ENCODE results near the gene CCDC9. TPM values are rescaled to one million over a fixed set of nuclear protein-coding genes. Genes with fewer than 3 reads are reported as not detected.
A peak's percentile ranks its signal among the peaks of the same experiment; 100 is the strongest.

Gene CCDC9
- total RNA-seq, 1 donor from 2014 or later, result 3.4 TPM

DNA sequence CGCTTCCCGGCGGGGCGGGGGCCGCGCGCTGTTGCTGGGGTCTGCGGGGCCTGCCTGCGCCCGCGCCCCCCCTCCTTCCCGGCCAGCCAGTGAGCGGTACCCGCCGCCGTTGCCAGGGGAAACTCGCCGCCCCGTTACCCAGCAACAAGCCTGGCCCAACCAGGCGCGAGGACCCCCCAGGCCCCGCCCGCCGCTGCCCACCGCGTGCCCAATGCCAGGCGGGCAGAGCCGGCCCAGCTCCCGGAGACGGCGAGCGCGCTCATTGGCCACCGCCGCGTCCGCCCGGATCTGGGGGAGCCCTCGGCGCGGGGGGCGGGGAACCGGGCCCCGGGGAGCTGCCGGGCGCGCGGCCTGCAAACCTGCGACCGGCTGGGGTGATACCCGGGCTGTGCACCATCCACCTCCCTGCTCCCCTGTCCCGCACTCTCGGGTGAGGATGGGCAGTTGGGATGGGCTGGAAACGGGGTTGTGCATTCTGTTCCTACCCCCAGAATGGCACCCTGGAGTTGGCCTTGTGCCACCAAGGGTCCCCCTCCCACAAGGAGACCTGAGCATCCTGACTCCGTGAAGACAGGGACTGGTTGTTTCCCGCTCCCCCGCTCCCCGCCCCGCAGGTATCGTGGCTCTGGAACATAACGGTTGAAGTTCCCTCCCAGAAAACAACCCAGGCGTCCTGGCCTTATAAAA lies 16.6 kb upstream of the CCDC9 start:
- peak; percentile 29 for TF ChIP-seq EZH2 (IDR thresholded peaks at IDR 0.05)
- TF ChIP-seq, protein P1, sequence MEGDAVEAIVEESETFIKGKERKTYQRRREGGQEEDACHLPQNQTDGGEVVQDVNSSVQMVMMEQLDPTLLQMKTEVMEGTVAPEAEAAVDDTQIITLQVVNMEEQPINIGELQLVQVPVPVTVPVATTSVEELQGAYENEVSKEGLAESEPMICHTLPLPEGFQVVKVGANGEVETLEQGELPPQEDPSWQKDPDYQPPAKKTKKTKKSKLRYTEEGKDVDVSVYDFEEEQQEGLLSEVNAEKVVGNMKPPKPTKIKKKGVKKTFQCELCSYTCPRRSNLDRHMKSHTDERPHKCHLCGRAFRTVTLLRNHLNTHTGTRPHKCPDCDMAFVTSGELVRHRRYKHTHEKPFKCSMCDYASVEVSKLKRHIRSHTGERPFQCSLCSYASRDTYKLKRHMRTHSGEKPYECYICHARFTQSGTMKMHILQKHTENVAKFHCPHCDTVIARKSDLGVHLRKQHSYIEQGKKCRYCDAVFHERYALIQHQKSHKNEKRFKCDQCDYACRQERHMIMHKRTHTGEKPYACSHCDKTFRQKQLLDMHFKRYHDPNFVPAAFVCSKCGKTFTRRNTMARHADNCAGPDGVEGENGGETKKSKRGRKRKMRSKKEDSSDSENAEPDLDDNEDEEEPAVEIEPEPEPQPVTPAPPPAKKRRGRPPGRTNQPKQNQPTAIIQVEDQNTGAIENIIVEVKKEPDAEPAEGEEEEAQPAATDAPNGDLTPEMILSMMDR (IDR thresholded peaks at IDR 0.05), result no peak
- Histone ChIP-seq H2AFZ (replicated peaks) (peak overlapping the region; percentile 75), H3K9ac (no peak overlapping the region), H3K4me3 (peak overlapping the region; percentile 55), H3F3A (ENCODE audit: low read depth) (peaks cover 50% of the 10 kb centered on the region), H3K4me2 (peak overlapping the region; percentile 97), H4K20me1 (ENCODE audit: low read depth) (no peaks in the 10 kb centered on the region), H3K27me3 (peaks cover 44% of the 10 kb centered on the region), H3K27ac (no peak overlapping the region), H3K79me2 (ENCODE audit: low read depth) (no peaks in the 10 kb centered on the region), H3K9me3 (ENCODE audit: low read depth) (no peaks in the 10 kb centered on the region), H3K4me1 (peaks cover 12% of the 10 kb centered on the region), H3K36me3 (no peaks in the 10 kb centered on the region)
- H3K9me3 Mint-ChIP-seq, result no peaks in the 10 kb centered on the region
- DNase-seq (ENCODE audit: low spot score), result peak; percentile 89
- H3K27me3 Mint-ChIP-seq (ENCODE audit: insufficient read depth, low read depth), result peaks cover 30% of the 10 kb centered on the region
- H3K27ac Mint-ChIP-seq, result no peak overlapping the region
- peak overlapping the region; percentile 69 for H3K4me3 Mint-ChIP-seq
- no peaks in the 10 kb centered on the region for H3K36me3 Mint-ChIP-seq
- H3K4me1 Mint-ChIP-seq, result peaks cover 20% of the 10 kb centered on the region

DNA sequence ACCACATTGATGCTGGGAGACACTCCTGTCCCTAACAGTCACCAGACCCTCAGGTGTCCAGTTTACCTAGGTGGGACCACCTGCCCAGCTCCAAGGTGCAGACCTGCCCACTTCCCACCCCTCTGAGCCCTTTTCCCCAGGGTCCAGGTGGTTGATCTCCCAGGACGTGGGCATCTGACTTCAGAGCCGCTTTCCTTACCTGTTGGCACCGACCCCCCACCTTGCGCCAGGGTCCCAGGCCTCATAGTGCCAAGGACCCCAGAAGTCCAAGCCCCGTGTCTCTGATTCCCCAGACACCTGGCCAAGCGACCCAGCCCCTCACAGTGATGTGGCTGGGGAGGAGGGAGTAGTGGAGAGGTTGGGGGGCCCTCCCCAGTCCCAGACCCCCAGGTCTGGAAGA lies 15.8 kb upstream of the CCDC9 start:
- TF ChIP-seq EZH2phosphoT487 (IDR thresholded peaks at IDR 0.05) (no peak), EZH2 (IDR thresholded peaks at IDR 0.05) (peak; percentile 45)
- Histone ChIP-seq H2AFZ (replicated peaks) (no peak overlapping the region), H3K4me3 (no peak overlapping the region), H3K4me1 (peaks cover 12% of the 10 kb centered on the region), H3K27ac (no peak overlapping the region), H3K79me2 (ENCODE audit: low read depth) (no peaks in the 10 kb centered on the region), H3K9ac (no peak overlapping the region), H3F3A (ENCODE audit: low read depth) (peaks cover 55% of the 10 kb centered on the region), H4K20me1 (ENCODE audit: low read depth) (no peaks in the 10 kb centered on the region), H3K4me2 (peak overlapping the region; percentile 43), H3K36me3 (no peaks in the 10 kb centered on the region), H3K9me3 (ENCODE audit: low read depth) (no peaks in the 10 kb centered on the region), H3K27me3 (peaks cover 44% of the 10 kb centered on the region)
- Mint-ChIP-seq H3K4me3 (peak overlapping the region; percentile 69), H3K4me1 (peaks cover 20% of the 10 kb centered on the region), H3K9me3 (no peaks in the 10 kb centered on the region), H3K27me3 (ENCODE audit: insufficient read depth, low read depth) (peaks cover 30% of the 10 kb centered on the region), H3K36me3 (no peaks in the 10 kb centered on the region), H3K27ac (no peak overlapping the region)
- no peak for DNase-seq (ENCODE audit: low spot score)

DNA sequence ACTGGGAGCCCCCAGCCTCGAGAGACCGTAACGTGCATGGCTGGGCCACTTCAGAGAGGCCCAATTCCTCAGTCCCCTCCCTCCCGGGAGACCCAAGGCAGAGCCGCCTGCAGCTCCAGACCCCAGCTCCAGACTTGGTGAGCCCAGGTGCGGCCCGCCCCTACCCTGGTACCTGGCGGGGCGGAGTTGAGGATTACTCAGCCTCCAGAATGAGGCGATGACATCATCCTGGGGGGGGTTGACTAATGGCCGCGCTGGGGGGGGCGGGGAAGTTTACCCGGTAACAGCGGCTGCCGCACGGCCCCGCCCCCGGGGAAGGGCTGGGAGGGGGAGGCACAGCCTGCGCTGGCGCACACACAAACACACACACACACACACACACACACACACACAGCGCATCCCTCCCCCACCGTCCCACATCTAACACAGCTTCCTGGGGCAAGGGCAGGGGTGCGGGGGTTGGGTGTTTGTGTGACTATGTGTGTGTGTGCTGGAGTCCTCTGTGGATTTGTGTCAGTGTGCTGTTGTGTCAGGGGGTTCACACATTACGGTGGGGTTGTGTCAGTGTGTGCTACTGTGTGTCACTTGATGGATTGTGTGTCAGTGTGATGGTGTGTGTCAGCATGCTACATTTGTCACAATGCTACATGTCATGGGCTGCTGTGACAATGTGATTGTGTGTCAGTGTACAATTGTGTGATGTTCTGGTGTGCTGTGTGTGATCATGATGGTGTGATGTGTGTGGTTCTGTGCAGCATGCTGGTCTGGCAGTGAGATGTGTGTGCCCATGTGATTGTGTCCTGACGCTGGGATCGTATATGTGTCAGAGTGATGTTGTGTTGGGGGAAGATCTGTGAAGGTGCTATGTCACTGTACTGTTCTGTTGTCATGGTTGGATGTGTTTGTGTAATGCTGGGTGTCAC lies 15.1 kb upstream of the CCDC9 start:
- H2AFZ ChIP-seq (replicated peaks), result no peak overlapping the region
- H3F3A ChIP-seq (ENCODE audit: low read depth), result peaks cover 58% of the 10 kb centered on the region
- Mint-ChIP-seq H3K27me3 (ENCODE audit: insufficient read depth, low read depth) (peaks cover 26% of the 10 kb centered on the region), H3K36me3 (no peaks in the 10 kb centered on the region), H3K9me3 (no peaks in the 10 kb centered on the region), H3K27ac (no peak overlapping the region), H3K4me3 (no peak overlapping the region), H3K4me1 (peaks cover 20% of the 10 kb centered on the region)
- no peaks in the 10 kb centered on the region for H3K9me3 ChIP-seq (ENCODE audit: low read depth)
- H3K4me1 ChIP-seq, result peaks cover 12% of the 10 kb centered on the region
- H3K79me2 ChIP-seq (ENCODE audit: low read depth), result no peaks in the 10 kb centered on the region
- H3K4me3 ChIP-seq, result no peak overlapping the region
- no peak overlapping the region for H3K27ac ChIP-seq
- H3K9ac ChIP-seq, result no peak overlapping the region
- no peaks in the 10 kb centered on the region for H4K20me1 ChIP-seq (ENCODE audit: low read depth)
- TF ChIP-seq EZH2phosphoT487 (IDR thresholded peaks at IDR 0.05), result no peak
- TF ChIP-seq, protein P1 (IDR thresholded peaks at IDR 0.05), result no peak
- no peak for TF ChIP-seq EZH2 (IDR thresholded peaks at IDR 0.05)
- H3K36me3 ChIP-seq, result no peaks in the 10 kb centered on the region
- H3K27me3 ChIP-seq, result peaks cover 44% of the 10 kb centered on the region
- H3K4me2 ChIP-seq, result peak overlapping the region; percentile 43
- DNase-seq (ENCODE audit: low spot score), result peak; percentile 74

Data from neural progenitor cell (in vitro differentiated cells).